Right ventricle myocardium superior (tissue), 1 donor: ENCODE measurements around the gene USP40. TPM values are rescaled to one million over a fixed set of nuclear protein-coding genes. Genes with fewer than 3 reads are reported as not detected.

Source experiments
- ATAC-seq: fragments of 200-7000 bp; cut with Tn5 transposase; one replicate; pipeline ENCODE4 v1.9.1; 2020; ENCODE audit warnings: mild to moderate bottlenecking; ENCODE audit not compliant: poor library complexity
- DNase-seq: peaks from one replicate; pipeline ENCODE4 v3.0.0-alpha.2; 2020
- intact Hi-C: fragments of 100-400 bp; cut with DNase I; formaldehyde crosslinking; loops from one replicate; pipeline ENCODE4 v1.11.2; 2022
- total RNA-seq: library from RNA; stranded (reverse); fragmentation: NEBNext Ultra II Directional; extraction: Animal tissue kit (Norgen Biotek cat#: 25700); gene quantifications from one replicate; pipeline ENCODE4 v1.2.1, GENCODE V29; 2021
- donor health status: DM: no; HTN: yes; CAD: no; lungs with severe emphysema.

USP40 gene
- total RNA-seq, 1 donor from 2014 or later: 18.0 TPM

DNA sequence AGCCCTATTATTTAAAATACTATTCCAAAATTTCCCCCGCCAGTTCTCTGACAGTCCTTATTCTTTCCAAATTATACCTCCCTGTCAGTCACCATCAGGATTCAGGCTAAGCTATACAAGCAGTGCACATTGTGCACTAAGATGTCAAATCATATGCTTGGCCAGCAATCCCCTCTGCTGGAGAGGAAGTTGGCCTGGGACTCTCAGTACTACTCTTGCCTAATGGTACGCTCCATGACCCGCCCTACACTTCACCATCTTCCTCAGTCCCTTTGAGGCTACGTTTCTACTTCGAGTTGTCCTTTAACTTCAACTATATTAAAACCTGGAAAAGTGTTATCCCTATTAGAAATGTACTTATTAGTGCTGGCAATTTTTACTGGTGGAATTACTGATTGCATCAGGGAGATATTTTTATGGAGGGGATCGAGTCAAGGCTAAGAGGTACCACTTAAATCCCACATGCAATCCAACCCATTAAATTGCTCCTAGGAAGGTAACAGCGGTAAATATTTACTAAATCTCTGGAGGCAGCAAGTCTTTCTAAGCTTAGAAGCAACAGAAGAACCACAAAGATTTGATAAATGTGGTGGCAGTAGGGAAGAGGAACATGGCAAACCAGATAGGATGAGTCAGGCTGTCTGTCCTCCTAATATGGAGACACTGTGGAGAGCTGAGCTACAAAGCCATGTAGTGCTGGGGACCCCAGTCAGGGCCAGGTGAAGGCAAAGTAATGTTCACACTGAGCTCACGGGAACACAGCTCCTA, 2.7 kb downstream of the USP40 start:
- intact Hi-C loops: no loop called here
- DNase-seq: no peak
- ATAC-seq: no peak

DNA sequence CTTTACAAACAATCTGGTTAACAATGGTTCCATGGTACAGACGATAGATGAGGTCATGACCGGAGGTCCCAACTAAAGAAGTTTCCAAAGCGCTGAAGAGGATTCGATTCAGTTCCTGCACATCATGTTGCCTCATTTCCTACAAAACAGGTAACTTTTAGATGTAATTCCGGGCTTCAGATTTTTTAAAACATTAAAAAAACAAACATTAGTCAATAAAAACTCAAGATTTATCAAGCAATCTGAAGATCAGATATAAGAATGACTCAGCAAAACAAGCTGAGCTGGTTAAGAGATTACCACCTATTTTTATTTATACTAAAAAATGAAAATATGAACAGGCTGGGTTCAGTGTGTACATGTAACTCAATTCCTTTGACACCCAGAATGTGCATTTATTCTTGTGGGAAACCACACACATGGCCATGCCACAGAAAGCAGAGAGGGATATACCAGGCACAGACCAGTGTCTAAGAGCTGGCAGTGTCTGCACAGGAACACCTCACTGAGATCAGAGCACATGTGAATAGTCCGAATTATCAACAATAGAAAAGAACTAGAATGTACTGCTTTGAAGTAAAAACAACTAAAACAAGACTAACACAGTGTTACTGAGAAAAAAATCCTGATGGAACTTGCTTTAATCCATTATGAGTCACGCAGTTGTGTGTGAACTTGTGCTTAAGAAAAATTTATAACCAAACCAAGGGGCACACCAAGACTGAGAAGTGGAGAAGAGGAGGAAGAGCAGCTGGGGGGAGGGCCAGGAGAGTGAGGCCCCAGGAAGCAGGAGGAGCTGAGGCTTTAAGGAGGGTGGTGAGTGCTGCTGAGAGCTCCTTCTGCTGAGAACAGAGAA, 9.5 kb downstream of the USP40 start:
- no peak for ATAC-seq

GRCh38 chr2:233553366-233553765, 13.2 kb downstream of the USP40 start:
- no peak for DNase-seq
- intact Hi-C loops: no loop called here
- no peak for ATAC-seq

More for the DNA sequence above, 9.5 kb downstream of the USP40 start:
- DNase-seq: no peak
- intact Hi-C loops: no loop called here

DNA sequence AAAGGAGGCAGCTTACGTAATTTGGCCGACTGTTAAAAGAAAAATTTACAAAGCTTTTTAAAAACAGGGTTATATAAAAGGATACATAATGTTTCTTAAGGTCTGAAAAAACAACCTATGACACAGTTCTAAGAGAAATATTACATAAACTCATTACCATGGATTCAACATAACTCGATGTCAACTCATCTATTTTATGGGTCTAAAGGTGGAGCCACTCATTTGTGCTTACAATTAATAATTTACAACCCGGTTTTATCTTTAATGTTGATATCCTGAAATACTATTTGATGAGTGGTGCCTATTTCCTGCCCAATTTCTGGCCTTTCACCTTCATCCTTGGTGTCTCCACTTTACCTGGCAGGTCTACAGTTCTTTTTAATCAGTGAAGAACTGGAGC, 15.1 kb downstream of the USP40 start:
- no peak for ATAC-seq
- intact Hi-C loops: no loop called here
- DNase-seq: no peak

DNA sequence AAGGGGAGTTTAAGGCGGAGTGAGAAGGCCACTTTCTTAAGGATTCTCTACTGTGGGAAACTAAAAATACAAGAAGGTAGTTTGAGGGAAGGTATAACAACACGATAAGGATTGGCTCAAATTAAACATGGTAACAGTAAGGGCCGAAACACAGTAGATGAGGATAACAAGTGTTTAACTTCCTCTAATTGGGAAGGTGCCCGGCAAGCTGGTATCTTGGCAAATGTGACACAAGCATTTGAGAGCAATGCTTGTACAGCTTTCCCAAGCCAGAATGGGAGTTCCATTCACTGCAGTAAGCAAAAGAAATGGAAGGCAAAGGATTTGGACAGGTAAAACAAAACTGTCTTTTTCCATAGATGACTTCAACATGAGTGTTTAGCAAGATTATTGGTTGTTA, 19.8 kb downstream of the USP40 start:
- intact Hi-C loops: no loop called here
- DNase-seq: peak; percentile 37
- ATAC-seq: peak; percentile 85

GRCh38 chr2:233546101-233546500, 20.5 kb downstream of the USP40 start:
- no peak for ATAC-seq
- DNase-seq: no peak
- intact Hi-C loops: no loop called here

- intact Hi-C loops: no loop called here
- DNase-seq (no peak), ATAC-seq (no peak)
Observed at GRCh38 chr2:233544200-233544610, 22.4 kb downstream of the USP40 start.

DNA sequence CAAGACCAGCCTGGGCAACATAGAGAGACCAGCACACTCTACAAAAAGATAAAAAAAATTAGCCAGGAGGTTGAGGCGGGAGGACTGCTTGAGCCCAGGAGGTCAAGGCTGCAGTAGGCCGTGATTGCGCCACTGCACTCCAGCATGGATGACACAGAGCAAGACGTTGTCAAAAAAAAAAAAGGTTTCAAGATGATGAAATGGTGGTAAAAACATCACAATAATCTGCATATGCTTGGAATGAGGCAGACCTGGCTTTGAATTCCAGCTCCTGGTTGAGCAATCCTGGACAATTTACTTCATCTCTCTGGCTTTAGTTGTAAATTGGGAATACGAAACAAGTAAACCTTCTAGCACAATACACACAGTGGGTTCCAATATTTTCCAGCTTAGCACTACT, 24.1 kb downstream of the USP40 start:
- intact Hi-C loops: no loop called here
- DNase-seq (peak; percentile 37), ATAC-seq (peak; percentile 10)

DNA sequence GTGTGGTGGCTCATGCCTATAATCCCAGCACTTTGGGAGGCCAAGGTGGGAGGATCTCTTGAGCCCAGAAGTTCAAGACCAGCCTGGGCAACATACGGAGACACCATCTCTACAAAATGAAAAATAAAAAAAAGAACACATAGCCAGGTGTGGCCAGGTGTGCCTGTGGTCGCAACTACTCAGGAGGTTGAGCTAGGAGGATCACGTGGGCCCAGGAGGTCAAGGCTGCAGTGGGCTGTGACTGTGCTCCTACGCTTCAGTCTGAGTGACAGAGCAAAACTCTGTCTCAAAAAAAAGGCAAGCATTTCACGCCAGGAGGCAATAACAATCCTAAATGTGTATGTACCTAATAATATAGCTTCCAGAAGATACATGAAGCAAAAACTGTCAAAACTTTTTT, 27.8 kb downstream of the USP40 start:
- DNase-seq: no peak
- intact Hi-C loops: no loop called here
- ATAC-seq: no peak

DNA sequence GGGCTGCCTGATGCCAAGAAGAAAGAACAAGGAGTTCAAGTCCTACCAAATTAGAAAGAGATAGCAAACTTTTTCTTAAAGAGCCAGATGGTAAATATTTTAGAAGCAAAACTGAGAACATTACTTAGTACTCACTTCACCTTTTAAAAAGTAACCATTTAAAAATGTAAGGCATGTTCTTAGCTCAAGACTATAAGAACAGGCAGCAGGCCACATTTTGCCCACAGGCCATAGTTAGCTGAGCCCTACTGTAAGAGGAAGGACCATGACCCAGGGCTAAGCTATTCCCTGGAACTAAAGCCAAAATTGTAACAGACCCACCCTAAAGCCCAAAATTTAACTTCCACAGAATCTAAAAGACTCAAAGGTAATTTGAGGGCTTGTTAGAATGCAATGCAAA, 31.3 kb downstream of the USP40 start:
- DNase-seq: no peak
- intact Hi-C loops: no loop called here
- no peak for ATAC-seq

GRCh38 chr2:233532971-233533370, 33.6 kb downstream of the USP40 start:
- DNase-seq (no peak), ATAC-seq (no peak)
- intact Hi-C loops: no loop called here

DNA sequence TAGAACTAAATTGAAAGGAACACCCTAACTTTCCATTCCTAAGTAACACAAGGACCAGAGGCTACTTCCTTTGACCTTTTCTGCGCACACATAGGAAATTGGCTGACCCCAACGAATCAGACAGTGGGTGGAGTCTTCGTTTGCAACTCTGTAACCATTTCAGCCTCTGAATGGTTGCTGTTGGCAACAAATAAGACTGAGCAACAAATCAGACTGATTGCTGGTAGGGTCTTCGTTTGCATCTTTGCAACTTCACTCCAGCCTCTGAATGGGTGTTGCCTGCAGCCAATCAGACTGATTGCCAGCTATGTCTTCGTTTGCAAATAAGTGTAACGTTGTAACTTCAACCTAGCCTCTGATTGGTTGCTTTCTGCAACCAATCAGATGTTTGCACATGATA, 34.6 kb downstream of the USP40 start:
- intact Hi-C loops: no loop called here
- DNase-seq (no peak), ATAC-seq (no peak)

DNA sequence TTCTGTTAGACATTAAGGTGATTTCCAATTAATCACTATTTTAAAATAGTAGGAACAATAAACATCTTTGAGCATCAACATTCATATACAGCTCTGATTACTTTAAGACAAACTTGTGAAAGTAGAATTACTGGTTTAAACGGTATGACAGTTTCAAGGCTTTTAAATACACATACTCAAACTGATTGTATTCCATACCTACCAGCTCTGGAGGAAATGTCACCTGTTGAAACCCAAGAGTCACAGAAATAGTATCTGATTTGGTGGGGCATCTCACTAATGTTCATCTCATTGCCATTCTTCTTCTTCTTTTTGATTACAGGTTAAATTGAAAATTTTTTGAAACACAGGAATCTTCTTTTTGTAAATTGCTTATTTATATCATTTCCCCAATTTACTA, 36.2 kb downstream of the USP40 start:
- ATAC-seq (no peak), DNase-seq (no peak)
- intact Hi-C loops: no loop called here

DNA sequence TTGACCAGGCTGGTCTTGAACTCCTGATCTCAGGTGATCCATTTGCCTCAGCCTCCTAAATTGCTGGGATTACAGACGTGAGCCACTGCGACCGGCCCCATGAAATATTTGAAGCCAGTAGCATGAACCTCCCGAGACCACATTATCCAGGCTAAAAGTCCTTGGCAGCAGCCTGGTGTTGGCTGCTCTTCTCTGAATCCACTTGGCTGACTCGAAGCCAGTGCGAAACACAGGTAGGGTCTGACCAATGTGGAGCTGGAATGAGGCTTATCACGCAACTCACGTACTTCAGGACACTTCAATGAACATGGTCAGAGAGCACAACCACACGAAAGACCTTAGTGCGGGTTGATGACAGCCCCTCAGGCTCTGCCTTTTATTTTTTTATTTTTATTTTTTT, 38.4 kb downstream of the USP40 start:
- DNase-seq (no peak), ATAC-seq (peak; percentile 49)
- intact Hi-C loops: no loop called here

GRCh38 chr2:233525791-233526190, 40.8 kb downstream of the USP40 start:
- DNase-seq: no peak
- intact Hi-C loops: no loop called here
- ATAC-seq: no peak

DNA sequence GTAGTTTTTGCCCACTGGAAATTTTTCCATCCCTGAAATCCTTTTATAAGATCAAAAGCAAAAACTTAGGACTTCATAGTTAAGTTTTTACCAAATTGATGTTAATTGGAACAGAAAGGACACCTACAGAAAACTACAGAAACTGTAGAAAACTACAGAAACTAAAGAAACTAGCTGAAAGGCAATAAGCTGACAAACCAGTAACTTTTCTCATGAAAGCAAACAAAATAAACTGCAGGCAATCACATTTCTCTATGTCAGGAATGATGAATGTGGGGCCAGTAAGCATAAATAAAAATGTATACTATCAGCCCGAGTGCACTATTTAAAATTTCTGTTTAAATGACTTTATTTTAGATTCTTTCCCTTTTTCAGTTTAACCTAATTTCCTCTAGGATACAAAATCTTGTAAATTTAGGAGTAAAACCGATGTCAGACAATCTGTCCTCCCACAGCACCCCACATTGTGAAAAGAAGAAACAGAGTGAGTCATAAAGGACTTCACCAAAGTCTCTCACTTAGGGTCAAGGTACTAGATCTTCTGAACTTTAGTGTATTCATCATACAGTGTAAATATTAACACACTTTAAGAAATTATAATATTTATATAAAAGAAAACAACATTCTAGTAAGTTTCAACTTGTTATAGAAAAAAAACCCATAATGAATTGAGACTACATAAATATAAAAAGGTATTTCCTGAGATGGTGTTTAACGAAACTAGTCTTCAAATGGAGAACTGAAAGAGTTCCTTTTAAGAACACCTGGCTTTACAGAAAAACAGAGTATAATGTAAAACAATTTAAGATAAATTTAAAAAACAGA, 46.6 kb downstream of the USP40 start:
- DNase-seq: no peak
- ATAC-seq: no peak
- intact Hi-C loops: no loop called here

- ATAC-seq (no peak), DNase-seq (no peak)
- intact Hi-C loops: no loop called here
Observed at GRCh38 chr2:233513953-233514655, 52.5 kb downstream of the USP40 start.

GRCh38 chr2:233503947-233504637, 62.5 kb downstream of the USP40 start:
- ATAC-seq: no peak
- intact Hi-C loops: no loop called here

More at GRCh38 chr2:233503947-233504637, 62.5 kb downstream of the USP40 start:
- DNase-seq: no peak
